Sigmoid colon (tissue), 7 donors: Measurements from ENCODE around the gene ZNF189. TPM values are rescaled to one million over a fixed set of nuclear protein-coding genes. Genes with fewer than 3 reads are reported as not detected.
A peak's percentile ranks its signal among the peaks of the same experiment; 100 is the strongest.

Experiments used
- DNase-seq: peaks from one replicate; pipeline ENCODE4 v3.0.0-alpha.2; 2019
- H3K27ac ChIP-seq, 4 donors: fragments of 200-600 bp; sonication (generic); one replicate each; pipeline ENCODE4 v1.5.1; 2016 to 2019; ENCODE audit warnings: mild to moderate bottlenecking in 1 of 4
- H3K27me3 ChIP-seq, 3 donors: fragments of 200-600 bp; sonication (generic); one replicate each; pipeline ENCODE4 v1.5.1; 2019; ENCODE audit warnings: mild to moderate bottlenecking in 1 of 3
- H3K36me3 ChIP-seq, 4 donors: fragments of 200-600 bp; sonication (generic); one replicate each; pipeline ENCODE4 v1.5.1; 2016 to 2019
- H3K4me1 ChIP-seq, 4 donors: fragments of 200-600 bp; sonication (generic); one replicate each; pipeline ENCODE4 v1.5.1; 2017 to 2019
- H3K4me3 ChIP-seq, 4 donors: fragments of 200-600 bp; sonication (generic); one replicate each; pipeline ENCODE4 v1.5.1; 2017 to 2019; ENCODE audit warnings: mild to moderate bottlenecking in 2 of 4, moderate library complexity in 1 of 4
- H3K9me3 ChIP-seq, 4 donors: fragments of 200-600 bp in 3 of 4; sonication (generic) in 3 of 4; one replicate each; pipeline versions ENCODE4 v1.5.1 to v1.6.1; 2013 to 2019
- EP300 ChIP-seq, 4 donors: sonication (generic); formaldehyde crosslinking; IDR thresholded peaks; one replicate each; pipeline ENCODE4 v1.6.1; 2017; ENCODE audit warnings: antibody characterized with exemption in 4 of 4
- POLR2A ChIP-seq, 2 donors: fragments of 450-650 bp; IDR thresholded peaks; one replicate each; pipeline ENCODE4 v1.6.1; 2016; ENCODE audit warnings: antibody characterized with exemption in 2 of 2, mild to moderate bottlenecking in 2 of 2, moderate library complexity in 2 of 2
- POLR2AphosphoS5 ChIP-seq, 4 donors: sonication (generic); formaldehyde crosslinking; IDR thresholded peaks; one replicate each; pipeline ENCODE4 v1.6.1; 2017; ENCODE audit warnings: antibody characterized with exemption in 4 of 4
- WGBS, 2 donors: extraction: QIAGEN DNeasy Blood & Tissue Kit; methylation state at CpG; one replicate each; pipeline ENCODE4 v1.1.7; 2013; 5-methylcytosine and 5-hydroxymethylcytosine counted together
- intact Hi-C: fragments of 100-400 bp; cut with DNase I; formaldehyde crosslinking; loops from one replicate; pipeline ENCODE4 v1.15.1; 2023
- polyA plus RNA-seq, 3 donors: library from polyadenylated mRNA; stranded (reverse); fragments of 200-250 nt; gene quantifications; one replicate each; pipeline ENCODE4 v1.2.3, GENCODE V29; 2013
- total RNA-seq, 4 donors: library from RNA; depleted of rRNA; stranded (reverse); fragments of >200 nt; gene quantifications; one replicate each; pipeline ENCODE4 v1.1.0, GENCODE V29; 2016
- TF ChIP-seq, protein P1 (sequence below), 4 experiments: fragments of 450-650 bp in 3 of 4; fragments of 200-600 bp in 1 of 4; IDR thresholded peaks; one replicate each; pipeline ENCODE4 v1.5.1; 2016 to 2019; ENCODE audit warnings: antibody characterized with exemption in 4 of 4, mild to moderate bottlenecking in 3 of 4, moderate library complexity in 2 of 4
- donor health status: healthy with polysubstance abuse.
- donor health status: Bipolar disorder and iron deficiency.
- donor health status: healthy.

The ZNF189 gene
- total and polyA plus RNA-seq, 7 donors, result 5.3 to 26.0 (median 21.2) TPM

DNA sequence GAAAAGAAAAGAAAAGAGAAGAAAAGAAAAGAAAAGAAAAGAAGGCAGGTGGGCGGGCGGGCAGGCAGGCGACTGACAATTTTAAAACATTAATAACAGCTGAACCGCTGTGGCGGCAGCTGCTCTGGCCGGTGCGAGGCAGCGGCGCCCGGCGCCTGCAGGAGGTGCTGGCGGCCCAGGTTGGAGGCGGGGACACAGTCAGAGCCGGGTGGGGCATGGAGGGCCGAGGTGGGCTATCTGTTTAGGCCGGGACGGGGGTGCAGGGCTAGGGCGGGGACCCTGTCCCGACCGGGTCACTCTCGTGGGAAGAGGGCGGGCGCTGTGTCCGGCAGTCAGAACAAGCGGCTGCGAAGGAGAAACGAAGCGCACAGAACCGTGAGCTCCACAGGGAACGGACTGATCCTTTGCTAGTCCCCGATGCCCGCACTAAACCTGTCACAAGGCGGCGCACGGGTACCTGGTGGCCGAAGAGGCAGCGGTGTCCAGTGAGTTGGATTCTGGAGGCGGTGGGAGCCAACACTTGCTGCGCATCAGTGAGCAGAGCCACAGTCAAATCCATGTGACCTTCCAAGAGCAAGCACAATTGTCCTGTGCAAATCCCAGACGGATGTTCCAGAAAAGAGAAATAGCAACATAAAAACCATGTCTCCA lies 50.5 kb downstream of the ZNF189 start:
- H3K9me3 ChIP-seq, result no peaks in the 10 kb centered on the region
- H3K4me3 ChIP-seq, result peak overlapping the region; percentile 51 to 60 (median 57)
- H3K36me3 ChIP-seq, result no peaks in the 10 kb centered on the region
- 1 to 2% methylated on average over 40 of the region's 40 CpGs for WGBS, 2 donors
- DNase-seq, result peak; percentile 79
- H3K4me1 ChIP-seq, result peaks cover 0 to 6% (median 0%) of the 10 kb centered on the region in 4 donors
- intact Hi-C loops, result loop anchor here (1.0 to 2.0 kb wide), 2 partner anchors 51 to 82 kb away; partner anchors contain the start of genes MRPL50 and ZNF189
- no peaks in the 10 kb centered on the region for H3K27me3 ChIP-seq
- peak overlapping the region; percentile 61 to 72 (median 72) for H3K27ac ChIP-seq
- TF ChIP-seq EP300 (IDR thresholded peaks at IDR 0.05) (no peak), POLR2AphosphoS5 (IDR thresholded peaks at IDR 0.05) (peak in 1 of 4 donors; percentile 18), POLR2A (IDR thresholded peaks at IDR 0.05) (no peak)
- TF ChIP-seq, protein P1, sequence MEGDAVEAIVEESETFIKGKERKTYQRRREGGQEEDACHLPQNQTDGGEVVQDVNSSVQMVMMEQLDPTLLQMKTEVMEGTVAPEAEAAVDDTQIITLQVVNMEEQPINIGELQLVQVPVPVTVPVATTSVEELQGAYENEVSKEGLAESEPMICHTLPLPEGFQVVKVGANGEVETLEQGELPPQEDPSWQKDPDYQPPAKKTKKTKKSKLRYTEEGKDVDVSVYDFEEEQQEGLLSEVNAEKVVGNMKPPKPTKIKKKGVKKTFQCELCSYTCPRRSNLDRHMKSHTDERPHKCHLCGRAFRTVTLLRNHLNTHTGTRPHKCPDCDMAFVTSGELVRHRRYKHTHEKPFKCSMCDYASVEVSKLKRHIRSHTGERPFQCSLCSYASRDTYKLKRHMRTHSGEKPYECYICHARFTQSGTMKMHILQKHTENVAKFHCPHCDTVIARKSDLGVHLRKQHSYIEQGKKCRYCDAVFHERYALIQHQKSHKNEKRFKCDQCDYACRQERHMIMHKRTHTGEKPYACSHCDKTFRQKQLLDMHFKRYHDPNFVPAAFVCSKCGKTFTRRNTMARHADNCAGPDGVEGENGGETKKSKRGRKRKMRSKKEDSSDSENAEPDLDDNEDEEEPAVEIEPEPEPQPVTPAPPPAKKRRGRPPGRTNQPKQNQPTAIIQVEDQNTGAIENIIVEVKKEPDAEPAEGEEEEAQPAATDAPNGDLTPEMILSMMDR (IDR thresholded peaks at IDR 0.05), result peak; percentile 24 to 58 (median 49)

DNA sequence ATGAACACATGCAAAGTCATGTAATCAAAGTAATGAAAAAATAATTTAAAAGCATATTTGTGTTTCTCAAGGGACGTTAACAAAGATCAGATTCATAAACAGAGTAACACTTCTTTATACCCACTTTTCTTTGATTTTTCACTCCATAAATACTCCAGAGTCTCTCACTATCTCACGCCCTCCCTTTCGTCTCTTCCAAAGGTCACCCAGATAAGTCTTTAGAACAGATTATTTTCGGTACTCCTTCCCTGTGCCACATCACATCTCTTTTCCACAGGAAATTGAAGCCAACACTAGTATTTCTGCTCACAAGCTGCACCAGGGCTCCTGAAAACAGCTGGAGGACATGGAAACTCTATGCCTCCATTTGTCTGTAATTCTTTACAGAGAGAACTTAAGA lies 52.3 kb downstream of the ZNF189 start:
- TF ChIP-seq EP300 (IDR thresholded peaks at IDR 0.05) (no peak), POLR2A (IDR thresholded peaks at IDR 0.05) (no peak), POLR2AphosphoS5 (IDR thresholded peaks at IDR 0.05) (no peak)
- TF ChIP-seq, protein P1 (IDR thresholded peaks at IDR 0.05), result no peak
- no peaks in the 10 kb centered on the region for H3K36me3 ChIP-seq
- no peak for DNase-seq
- H3K4me1 ChIP-seq, result peaks cover 0 to 6% (median 0%) of the 10 kb centered on the region in 4 donors
- intact Hi-C loops, result no loop called here
- H3K27me3 ChIP-seq, result no peaks in the 10 kb centered on the region
- WGBS, 2 donors, result 24 to 56% methylated on average over 4 of the region's 4 CpGs
- H3K27ac ChIP-seq, result no peak overlapping the region
- no peaks in the 10 kb centered on the region for H3K9me3 ChIP-seq
- no peak overlapping the region for H3K4me3 ChIP-seq

DNA sequence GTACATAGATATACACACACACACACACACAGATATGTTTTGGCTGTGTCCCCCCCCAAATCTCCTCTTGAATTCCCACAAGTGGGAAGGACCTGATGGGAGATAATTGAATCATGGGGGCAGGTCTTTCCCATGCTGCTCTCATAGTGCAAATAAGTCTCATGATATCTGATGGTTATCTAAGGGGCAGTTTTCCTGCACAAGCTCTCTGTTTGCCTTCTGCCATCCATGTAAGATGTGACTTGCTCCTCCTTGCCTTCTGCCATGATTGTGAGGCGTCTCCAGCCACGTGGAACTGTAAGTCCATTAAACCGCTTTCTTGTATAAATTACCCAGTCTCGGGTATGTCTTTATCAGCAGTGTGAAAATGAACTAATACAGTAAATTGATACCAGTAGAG lies 52.8 kb downstream of the ZNF189 start:
- no peaks in the 10 kb centered on the region for H3K27me3 ChIP-seq
- 93 to 94% methylated on average over 4 of the region's 4 CpGs for WGBS, 2 donors
- no peaks in the 10 kb centered on the region for H3K36me3 ChIP-seq
- H3K4me3 ChIP-seq, result no peak overlapping the region
- peaks cover 0 to 6% (median 0%) of the 10 kb centered on the region in 4 donors for H3K4me1 ChIP-seq
- H3K9me3 ChIP-seq, result no peaks in the 10 kb centered on the region
- intact Hi-C loops, result no loop called here
- TF ChIP-seq, protein P1 (IDR thresholded peaks at IDR 0.05), result no peak
- TF ChIP-seq POLR2AphosphoS5 (IDR thresholded peaks at IDR 0.05), result no peak
- no peak for TF ChIP-seq EP300 (IDR thresholded peaks at IDR 0.05)
- no peak for TF ChIP-seq POLR2A (IDR thresholded peaks at IDR 0.05)
- no peak overlapping the region for H3K27ac ChIP-seq
- DNase-seq, result no peak

DNA sequence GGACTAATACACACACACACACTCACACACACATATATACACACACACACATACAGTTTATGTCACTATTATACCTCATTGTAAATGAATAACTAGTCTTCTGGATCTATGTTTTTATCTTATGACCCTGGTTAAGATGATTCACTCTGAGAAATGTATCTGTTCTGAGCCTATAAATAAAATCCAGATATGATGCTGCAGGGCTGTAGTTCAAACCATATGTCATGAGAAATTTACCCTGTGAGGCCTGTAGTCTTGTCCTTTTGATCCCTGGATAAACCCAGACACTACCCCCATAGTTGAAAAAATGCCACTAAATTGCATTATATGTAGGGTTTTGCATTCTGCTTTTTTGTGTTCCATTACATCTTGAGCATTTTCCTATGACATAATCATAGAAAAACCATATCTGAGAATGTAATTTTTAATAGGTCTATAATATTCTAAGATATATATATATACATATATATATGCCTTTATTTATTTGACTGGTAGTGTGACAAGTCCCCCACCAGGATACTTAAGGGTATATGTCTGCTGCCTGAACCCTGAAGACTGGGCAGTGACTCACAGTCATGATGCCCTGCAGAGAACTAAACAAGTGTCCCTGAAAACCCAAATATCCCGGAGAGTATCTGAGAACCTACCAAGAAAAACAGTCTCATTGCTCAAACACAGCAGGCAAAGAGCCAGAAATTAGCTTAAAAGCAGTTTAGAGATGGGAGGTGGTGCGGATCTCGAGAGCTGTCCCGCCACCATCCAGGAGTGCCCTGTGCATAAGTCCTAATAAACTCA lies 55.3 kb downstream of the ZNF189 start:
- intact Hi-C loops, result no loop called here
- H3K4me1 ChIP-seq, result peaks cover 0 to 6% (median 0%) of the 10 kb centered on the region in 4 donors
- WGBS, 2 donors, result 90 to 91% methylated on average over 4 of the region's 4 CpGs
- DNase-seq, result no peak
- no peak overlapping the region for H3K4me3 ChIP-seq
- no peaks in the 10 kb centered on the region for H3K36me3 ChIP-seq
- no peak overlapping the region for H3K27ac ChIP-seq
- H3K27me3 ChIP-seq, result no peaks in the 10 kb centered on the region
- no peak for TF ChIP-seq POLR2AphosphoS5 (IDR thresholded peaks at IDR 0.05)
- TF ChIP-seq POLR2A (IDR thresholded peaks at IDR 0.05), result no peak
- no peak for TF ChIP-seq EP300 (IDR thresholded peaks at IDR 0.05)
- TF ChIP-seq, protein P1 (IDR thresholded peaks at IDR 0.05), result no peak
- H3K9me3 ChIP-seq, result no peaks in the 10 kb centered on the region
